HCT116 (cell line): ENCODE results near the gene TMEM132C. TPM values are rescaled to one million over a fixed set of nuclear protein-coding genes. Genes with fewer than 3 reads are reported as not detected.

Experiments
- ATAC-seq: fragments of 200-7000 bp; cut with Tn5 transposase; 2 replicates; pipeline ENCODE4 v1.9.1; 2020; ENCODE audit warnings: mild to moderate bottlenecking, moderate library complexity
- BruUV-seq: library from RNA; stranded (reverse); fragments of 400-500 nt; replicated peaks from 2 replicates; lab custom pipeline; 2021; lab: Mats Ljungman, UMichigan
- CTCF ChIA-PET: fragments of 300-600 bp; sonication (Branson Sonifier 250); formaldehyde crosslinking; loops from one replicate; lab custom pipeline; 2021; ENCODE audit warnings: antibody characterized with exemption; lab: Charles Lee
- POLR2A ChIA-PET: fragments of 300-600, 350-600 bp; sonication (Branson Sonifier 250); formaldehyde crosslinking; loops from one replicate; lab custom pipeline; 2021; ENCODE audit warnings: antibody characterized with exemption; lab: Charles Lee
- RAD21 ChIA-PET, 2 experiments: fragments of 300-600 bp; sonication (Branson Sonifier 250); formaldehyde crosslinking; loops; one replicate each; lab custom pipeline; 2023; ENCODE audit warnings: low total read pairs in 2 of 2; ENCODE audit not compliant: uncharacterized antibody in 2 of 2, unreplicated experiment in 2 of 2, low non-redundant PET in 1 of 2; lab: Charles Lee
- DNase-seq: peaks from one replicate; pipeline ENCODE4 v3.0.0-alpha.2; 2010; ENCODE audit warnings: low read depth, low spot score
- H2AFZ ChIP-seq: fragments of 200-600 bp; shearing (Covaris generic), sonication (generic); 2 replicates; pipeline ENCODE4 v1.6.1; 2017; ENCODE audit warnings: low read depth, mixed run types, mixed read lengths, antibody characterized with exemption, low read length; ENCODE audit not compliant: poor library complexity, severe bottlenecking
- H3K27ac ChIP-seq: 2 replicates; pipeline ENCODE4 v1.5.1; 2012; ENCODE audit warnings: low read depth, low read length
- H3K27me3 ChIP-seq: fragments of 200-600 bp; sonication (generic); 2 replicates; pipeline ENCODE4 v1.6.1; 2016; ENCODE audit warnings: mixed run types, low read length, mixed read lengths; ENCODE audit not compliant: insufficient read depth
- H3K36me3 ChIP-seq, 2 experiments: fragments of 200-500 bp in 1 of 2; fragments of 200-600 bp in 1 of 2; sonication (Bioruptor generic) in 1 of 2; sonication (generic) in 1 of 2; 2 replicates each; pipeline versions ENCODE4 v1.5.1 to v1.6.1; 2014 to 2016; ENCODE audit warnings: low read length in 2 of 2, inconsistent platforms in 1 of 2, mixed read lengths in 1 of 2, mixed run types in 1 of 2; ENCODE audit not compliant: insufficient read depth in 2 of 2, control insufficient read depth in 1 of 2
- H3K4me1 ChIP-seq, 2 experiments: fragments of 200-600 bp in 1 of 2; sonication (generic) in 1 of 2; 2 replicates each; pipeline versions ENCODE4 v1.5.1 to v1.6.1; 2012 to 2017; ENCODE audit warnings: low read length in 2 of 2, inconsistent platforms in 1 of 2, mild to moderate bottlenecking in 1 of 2, mixed read lengths in 1 of 2, mixed run types in 1 of 2, moderate library complexity in 1 of 2; ENCODE audit not compliant: insufficient read depth in 2 of 2, control insufficient read depth in 1 of 2
- H3K4me2 ChIP-seq: fragments of 200-600 bp; sonication (generic); 2 replicates; pipeline ENCODE4 v1.6.1; 2017; ENCODE audit warnings: mixed run types, low read length, mixed read lengths
- H3K4me3 ChIP-seq, 2 experiments: fragments of 200-600 bp in 1 of 2; sonication (generic) in 1 of 2; replicated peaks in 1 of 2; 2 replicates each; pipeline ENCODE4 v1.5.1; 2011 to 2016; ENCODE audit warnings: low read length in 2 of 2, control low read depth in 1 of 2, low read depth in 1 of 2, mild to moderate bottlenecking in 1 of 2, mixed read lengths in 1 of 2, mixed run types in 1 of 2
- H3K79me2 ChIP-seq: fragments of 200-600 bp; sonication (generic); 2 replicates; pipeline ENCODE4 v1.6.1; 2017; ENCODE audit warnings: mild to moderate bottlenecking, mixed run types, low read length, moderate library complexity, mixed read lengths; ENCODE audit not compliant: insufficient read depth
- H3K9ac ChIP-seq: fragments of 200-600 bp; sonication (generic); 2 replicates; pipeline ENCODE4 v1.6.1; 2016; ENCODE audit warnings: low read length, mixed read lengths
- H3K9me2 ChIP-seq: fragments of 200-600 bp; sonication (generic), shearing (Covaris generic); 2 replicates; pipeline ENCODE4 v1.6.1; 2017; ENCODE audit warnings: mixed run types, mild to moderate bottlenecking, moderate library complexity; ENCODE audit not compliant: insufficient read depth
- H3K9me3 ChIP-seq, 2 experiments: fragments of 200-500 bp in 1 of 2; fragments of 200-600 bp in 1 of 2; sonication (Bioruptor generic) in 1 of 2; sonication (generic) in 1 of 2; 2 replicates each; pipeline ENCODE4 v1.6.1; 2014 to 2017; ENCODE audit warnings: low read length in 2 of 2, mixed read lengths in 2 of 2, inconsistent platforms in 1 of 2, low read depth in 1 of 2, mild to moderate bottlenecking in 1 of 2, mixed run types in 1 of 2, moderate library complexity in 1 of 2; ENCODE audit not compliant: control insufficient read depth in 1 of 2, insufficient read depth in 1 of 2
- H4K20me1 ChIP-seq: fragments of 200-600 bp; sonication (generic), shearing (Covaris generic); 2 replicates; pipeline ENCODE4 v1.6.1; 2017; ENCODE audit warnings: mixed run types, mild to moderate bottlenecking, moderate library complexity; ENCODE audit not compliant: insufficient read depth
- CBX3 ChIP-seq: IDR thresholded peaks from 2 replicates; pipeline ENCODE4 v1.6.1; 2012; ENCODE audit warnings: low read depth
- CEBPB ChIP-seq: IDR thresholded peaks from 2 replicates; pipeline ENCODE4 v1.6.1; 2012; ENCODE audit warnings: low read depth
- EZH2 ChIP-seq: fragments of 200-600 bp; sonication (generic); IDR thresholded peaks from 2 replicates; pipeline ENCODE4 v1.6.1; 2017; ENCODE audit warnings: antibody characterized with exemption, mixed run types
- EZH2phosphoT487 ChIP-seq: fragments of 200-600 bp; IDR thresholded peaks from 2 replicates; pipeline ENCODE4 v1.6.1; 2018; ENCODE audit warnings: antibody characterized with exemption, borderline replicate concordance
- FOSL1 ChIP-seq: IDR thresholded peaks from 2 replicates; pipeline ENCODE4 v1.6.1; 2012; ENCODE audit warnings: low read depth
- JUND ChIP-seq: IDR thresholded peaks from 2 replicates; pipeline ENCODE4 v1.6.1; 2012
- POLR2AphosphoS5 ChIP-seq: IDR thresholded peaks from 2 replicates; pipeline ENCODE4 v1.6.1; 2011; ENCODE audit warnings: mild to moderate bottlenecking, low read depth, low read length, moderate library complexity
- RAD21 ChIP-seq: IDR thresholded peaks from 2 replicates; pipeline ENCODE4 v1.6.1; 2012; ENCODE audit warnings: low read depth, mild to moderate bottlenecking
- SRF ChIP-seq: IDR thresholded peaks from 2 replicates; pipeline ENCODE4 v1.6.1; 2012; ENCODE audit warnings: low read depth
- ZNF274 ChIP-seq: fragments of 200-500 bp; sonication (Bioruptor generic); IDR thresholded peaks from 2 replicates; pipeline ENCODE4 v1.6.1; 2014; ENCODE audit warnings: mild to moderate bottlenecking, low read depth, low read length, inconsistent platforms
- intact Hi-C: fragments of 100-400 bp; cut with micrococcal nuclease; formaldehyde crosslinking; loops from 2 replicates; pipeline ENCODE4 v1.10.0; 2022
- total RNA-seq: library from RNA; stranded (reverse); gene quantifications from one replicate; pipeline ENCODE4 v1.2.1, GENCODE V29; 2021; ENCODE audit not compliant: unreplicated experiment
- TF ChIP-seq, protein P1 (sequence below): IDR thresholded peaks from 2 replicates; pipeline ENCODE4 v1.6.1; 2011; ENCODE audit warnings: mild to moderate bottlenecking, low read length, moderate library complexity; ENCODE audit not compliant: insufficient replicate concordance; ENCODE audit errors: extremely low read depth
- TF ChIP-seq, protein P2 (sequence below), 3 experiments: fragments of 200-600 bp in 1 of 3; sonication (generic) in 1 of 3; IDR thresholded peaks in 2 of 3; conservative IDR thresholded peaks in 1 of 3; 2 replicates each; pipeline ENCODE4 v1.5.1; 2012 to 2017; ENCODE audit warnings: low read depth in 2 of 3, low read length in 2 of 3, antibody characterized with exemption in 1 of 3, borderline replicate concordance in 1 of 3, control low read depth in 1 of 3, mild to moderate bottlenecking in 1 of 3, mixed read lengths in 1 of 3, mixed run types in 1 of 3, moderate library complexity in 1 of 3; ENCODE audit not compliant: insufficient read depth in 1 of 3

Gene TMEM132C
- total RNA-seq, 1 experiment from 2014 or later = not detected

DNA sequence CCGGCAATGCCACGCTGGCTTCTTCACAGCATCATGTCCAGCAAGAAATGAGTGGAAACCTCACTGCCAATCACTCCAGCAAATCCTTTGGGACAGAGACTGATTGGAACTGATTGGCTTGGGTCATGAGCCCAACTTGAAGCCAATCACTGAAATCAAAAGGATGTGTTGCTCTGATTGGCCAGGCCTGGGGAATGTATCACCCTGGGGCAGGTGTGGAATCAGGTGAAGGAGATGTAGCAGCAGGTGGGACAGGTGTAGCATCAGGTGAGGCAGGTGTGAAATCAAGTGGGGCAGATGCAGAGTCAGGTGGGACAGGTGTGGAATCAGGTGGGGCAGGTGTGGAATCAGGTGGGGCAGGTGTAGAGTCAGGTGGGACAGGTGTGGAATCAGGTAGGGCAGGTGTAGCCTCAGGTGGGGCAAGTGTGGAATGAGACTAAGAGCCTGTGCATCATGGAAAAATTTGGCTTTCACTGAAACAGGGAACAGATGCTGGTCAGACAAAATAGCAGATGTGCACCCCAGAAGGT lies 350.4 kb downstream of the TMEM132C start:
- ChIA-PET CTCF (no interaction called here), RAD21 (no interaction called here), POLR2A (no interaction called here)
- H2AFZ ChIP-seq = no peak overlapping the region
- H3K9me3 ChIP-seq = peaks cover 0 to 32% of the 10 kb centered on the region in 2 experiments; a peak in 2 of 4 replicates
- H3K27me3 ChIP-seq = no peaks in the 10 kb centered on the region
- H3K9ac ChIP-seq = no peak overlapping the region
- no peak overlapping the region for H3K27ac ChIP-seq
- H3K4me2 ChIP-seq = no peak overlapping the region
- no peaks in the 10 kb centered on the region for H3K4me1 ChIP-seq
- TF ChIP-seq, protein P1, sequence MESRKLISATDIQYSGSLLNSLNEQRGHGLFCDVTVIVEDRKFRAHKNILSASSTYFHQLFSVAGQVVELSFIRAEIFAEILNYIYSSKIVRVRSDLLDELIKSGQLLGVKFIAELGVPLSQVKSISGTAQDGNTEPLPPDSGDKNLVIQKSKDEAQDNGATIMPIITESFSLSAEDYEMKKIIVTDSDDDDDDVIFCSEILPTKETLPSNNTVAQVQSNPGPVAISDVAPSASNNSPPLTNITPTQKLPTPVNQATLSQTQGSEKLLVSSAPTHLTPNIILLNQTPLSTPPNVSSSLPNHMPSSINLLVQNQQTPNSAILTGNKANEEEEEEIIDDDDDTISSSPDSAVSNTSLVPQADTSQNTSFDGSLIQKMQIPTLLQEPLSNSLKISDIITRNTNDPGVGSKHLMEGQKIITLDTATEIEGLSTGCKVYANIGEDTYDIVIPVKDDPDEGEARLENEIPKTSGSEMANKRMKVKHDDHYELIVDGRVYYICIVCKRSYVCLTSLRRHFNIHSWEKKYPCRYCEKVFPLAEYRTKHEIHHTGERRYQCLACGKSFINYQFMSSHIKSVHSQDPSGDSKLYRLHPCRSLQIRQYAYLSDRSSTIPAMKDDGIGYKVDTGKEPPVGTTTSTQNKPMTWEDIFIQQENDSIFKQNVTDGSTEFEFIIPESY = no peak
- TF ChIP-seq RAD21 (no peak), EZH2 (no peak), POLR2AphosphoS5 (no peak), CEBPB (no peak), CBX3 (no peak), ZNF274 (no peak), FOSL1 (no peak), JUND (no peak), EZH2phosphoT487 (no peak), SRF (no peak)
- TF ChIP-seq, protein P2, sequence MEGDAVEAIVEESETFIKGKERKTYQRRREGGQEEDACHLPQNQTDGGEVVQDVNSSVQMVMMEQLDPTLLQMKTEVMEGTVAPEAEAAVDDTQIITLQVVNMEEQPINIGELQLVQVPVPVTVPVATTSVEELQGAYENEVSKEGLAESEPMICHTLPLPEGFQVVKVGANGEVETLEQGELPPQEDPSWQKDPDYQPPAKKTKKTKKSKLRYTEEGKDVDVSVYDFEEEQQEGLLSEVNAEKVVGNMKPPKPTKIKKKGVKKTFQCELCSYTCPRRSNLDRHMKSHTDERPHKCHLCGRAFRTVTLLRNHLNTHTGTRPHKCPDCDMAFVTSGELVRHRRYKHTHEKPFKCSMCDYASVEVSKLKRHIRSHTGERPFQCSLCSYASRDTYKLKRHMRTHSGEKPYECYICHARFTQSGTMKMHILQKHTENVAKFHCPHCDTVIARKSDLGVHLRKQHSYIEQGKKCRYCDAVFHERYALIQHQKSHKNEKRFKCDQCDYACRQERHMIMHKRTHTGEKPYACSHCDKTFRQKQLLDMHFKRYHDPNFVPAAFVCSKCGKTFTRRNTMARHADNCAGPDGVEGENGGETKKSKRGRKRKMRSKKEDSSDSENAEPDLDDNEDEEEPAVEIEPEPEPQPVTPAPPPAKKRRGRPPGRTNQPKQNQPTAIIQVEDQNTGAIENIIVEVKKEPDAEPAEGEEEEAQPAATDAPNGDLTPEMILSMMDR (IDR thresholded peaks at IDR 0.05 in 2 of 3, conservative IDR thresholded peaks at IDR 0.05 in 1 of 3; ENCODE audit: borderline replicate concordance in 1 of 3, insufficient read depth in 1 of 3, low read depth in 2 of 3, low read length in 2 of 3) = no peak
- ATAC-seq (no peak), DNase-seq (no peak)
- no peak overlapping the region for H3K4me3 ChIP-seq
- H3K9me2 ChIP-seq = no peaks in the 10 kb centered on the region
- H4K20me1 ChIP-seq = no peaks in the 10 kb centered on the region
- intact Hi-C loops = no loop called here
- no peaks in the 10 kb centered on the region for H3K79me2 ChIP-seq
- no peaks in the 10 kb centered on the region for H3K36me3 ChIP-seq
- BruUV-seq = no TSS peak
